H1 (cell line): ENCODE measurements around the gene TWF2. TPM values are rescaled to one million over a fixed set of nuclear protein-coding genes. Genes with fewer than 3 reads are reported as not detected.

Experiments
- CTCF ChIA-PET: fragments of 300-600 bp; sonication (Branson Sonifier 250); formaldehyde crosslinking; loops from one replicate; lab custom pipeline; 2021; ENCODE audit not compliant: partially characterized antibody; lab: Charles Lee
- POLR2A ChIA-PET: fragments of 300-600 bp; sonication (Branson Sonifier 250); formaldehyde crosslinking; loops from one replicate; lab custom pipeline; 2021; ENCODE audit warnings: inconsistent platforms; ENCODE audit not compliant: partially characterized antibody; lab: Charles Lee
- DNase-seq, 2 experiments: peaks; one replicate each; pipeline versions ENCODE4 v3.0.0 to v3.0.0-alpha.2; 2010 to 2022; ENCODE audit warnings: low spot score in 2 of 2, low read depth in 1 of 2, mixed read lengths in 1 of 2
- FAIRE-seq: peaks from 2 replicates; lab custom pipeline; 2011; peaks lifted over from hg19 to GRCh38; lab: Jason Lieb, UNC
- H2AFZ ChIP-seq: 2 replicates; pipeline ENCODE4 v1.8.1; 2012; ENCODE audit warnings: low read length, inconsistent platforms
- H2AK5ac ChIP-seq: 2 replicates; pipeline ENCODE4 v1.6.1; 2013; ENCODE audit warnings: low read depth, low read length
- H2BK120ac ChIP-seq: replicated peaks from 2 replicates; pipeline ENCODE3; 2013; ENCODE audit warnings: low read depth, low read length, inconsistent platforms
- H2BK12ac ChIP-seq: 2 replicates; pipeline ENCODE4 v1.6.1; 2013; ENCODE audit warnings: low read depth, low read length
- H2BK15ac ChIP-seq: 2 replicates; pipeline ENCODE4 v1.6.1; 2013; ENCODE audit warnings: low read length
- H2BK20ac ChIP-seq: 2 replicates; pipeline ENCODE4 v1.6.1; 2013; ENCODE audit warnings: low read length
- H2BK5ac ChIP-seq: 2 replicates; pipeline ENCODE4 v1.6.1; 2013; ENCODE audit warnings: low read depth, low read length
- H3K14ac ChIP-seq: 2 replicates; pipeline ENCODE4 v1.6.1; 2013; ENCODE audit warnings: inconsistent platforms; ENCODE audit not compliant: insufficient read length
- H3K18ac ChIP-seq: 2 replicates; pipeline ENCODE4 v1.6.1; 2013; ENCODE audit warnings: low read length; ENCODE audit errors: extremely low read depth
- H3K23ac ChIP-seq: 2 replicates; pipeline ENCODE4 v1.6.1; 2013; ENCODE audit warnings: inconsistent platforms; ENCODE audit not compliant: insufficient read length
- H3K23me2 ChIP-seq: 2 replicates; pipeline ENCODE4 v1.6.1; 2013; ENCODE audit warnings: low read depth, low read length
- H3K27ac ChIP-seq: 2 replicates; pipeline ENCODE4 v1.6.1; 2011; ENCODE audit warnings: low read depth, low read length, inconsistent platforms
- H3K27me3 ChIP-seq, 4 experiments: replicated peaks in 1 of 4; 1 replicate in 1 of 4; 2 replicates in 3 of 4; pipeline versions ENCODE4 v1.6.1 to v1.8.1; 2011 to 2013; ENCODE audit warnings: low read length in 3 of 4, mild to moderate bottlenecking in 3 of 4, inconsistent platforms in 2 of 4, mixed read lengths in 2 of 4, moderate library complexity in 1 of 4; ENCODE audit not compliant: control insufficient read depth in 3 of 4, insufficient read depth in 3 of 4; ENCODE audit errors: extremely low read depth in 1 of 4
- H3K36me3 ChIP-seq, 4 experiments: 2 replicates each; pipeline versions ENCODE4 v1.6.1 to v1.8.1; 2011 to 2013; ENCODE audit warnings: mild to moderate bottlenecking in 4 of 4, low read length in 3 of 4, moderate library complexity in 2 of 4, control low read depth in 1 of 4, inconsistent platforms in 1 of 4; ENCODE audit not compliant: insufficient read depth in 4 of 4, control insufficient read depth in 2 of 4
- H3K4ac ChIP-seq: replicated peaks from 2 replicates; pipeline ENCODE3; 2013; ENCODE audit warnings: low read length, low read depth, mixed read lengths, inconsistent platforms; ENCODE audit not compliant: insufficient read length
- H3K4me1 ChIP-seq, 4 experiments: replicated peaks in 1 of 4; 1 replicate in 1 of 4; 2 replicates in 3 of 4; pipeline versions ENCODE4 v1.6.1 to v1.8.1; 2011 to 2013; ENCODE audit warnings: low read length in 3 of 4, inconsistent platforms in 2 of 4, mixed read lengths in 1 of 4; ENCODE audit not compliant: insufficient read depth in 4 of 4, control insufficient read depth in 3 of 4
- H3K4me2 ChIP-seq, 2 experiments: 2 replicates each; pipeline versions ENCODE4 v1.6.1 to v1.8.1; 2011 to 2013; ENCODE audit warnings: low read depth in 2 of 2, low read length in 2 of 2, control low read depth in 1 of 2, inconsistent platforms in 1 of 2, mild to moderate bottlenecking in 1 of 2; ENCODE audit not compliant: insufficient read depth in 1 of 2
- H3K4me3 ChIP-seq, 4 experiments: fragments of 200-600, 300-600 bp in 1 of 4; sonication (generic), shearing (Covaris generic), sonication (Bioruptor Twin) in 1 of 4; 2 replicates each; pipeline versions ENCODE4 v1.5.1 to v1.8.1; 2011 to 2016; ENCODE audit warnings: low read length in 4 of 4, low read depth in 3 of 4, control low read depth in 2 of 4, inconsistent platforms in 2 of 4, mild to moderate bottlenecking in 2 of 4, mixed read lengths in 1 of 4, moderate library complexity in 1 of 4; ENCODE audit not compliant: insufficient read depth in 2 of 4; ENCODE audit errors: extremely low read depth in 1 of 4
- H3K56ac ChIP-seq: replicated peaks from 2 replicates; pipeline ENCODE3; 2013; ENCODE audit warnings: low read depth, mild to moderate bottlenecking, mixed read lengths, low read length, inconsistent platforms; ENCODE audit not compliant: insufficient read length
- H3K79me1 ChIP-seq: 2 replicates; pipeline ENCODE4 v1.6.1; 2013; ENCODE audit warnings: low read depth, low read length, control low read depth
- H3K79me2 ChIP-seq, 2 experiments: 2 replicates each; pipeline versions ENCODE4 v1.6.1 to v1.8.1; 2012 to 2013; ENCODE audit warnings: low read length in 2 of 2, mild to moderate bottlenecking in 2 of 2, inconsistent platforms in 1 of 2; ENCODE audit not compliant: insufficient read depth in 2 of 2, control insufficient read depth in 1 of 2
- H3K9ac ChIP-seq, 4 experiments: replicated peaks in 1 of 4; 1 replicate in 1 of 4; 2 replicates in 3 of 4; pipeline versions ENCODE4 v1.6.1 to v1.8.1; 2011 to 2013; ENCODE audit warnings: low read depth in 3 of 4, low read length in 3 of 4, control low read depth in 2 of 4, mild to moderate bottlenecking in 2 of 4, moderate library complexity in 2 of 4, inconsistent platforms in 1 of 4; ENCODE audit errors: extremely low read depth in 1 of 4
- H3K9me3 ChIP-seq, 2 experiments: 2 replicates each; pipeline versions ENCODE4 v1.6.1 to v1.8.1; 2012 to 2013; ENCODE audit warnings: mild to moderate bottlenecking in 2 of 2, moderate library complexity in 2 of 2, control low read depth in 1 of 2, inconsistent platforms in 1 of 2, low read depth in 1 of 2, low read length in 1 of 2, mixed read lengths in 1 of 2; ENCODE audit not compliant: insufficient read depth in 2 of 2
- H4K20me1 ChIP-seq, 2 experiments: replicated peaks in 1 of 2; 2 replicates each; pipeline versions ENCODE3 to v1.8.1; 2011 to 2013; ENCODE audit warnings: inconsistent platforms in 2 of 2, low read length in 2 of 2, mild to moderate bottlenecking in 1 of 2; ENCODE audit not compliant: insufficient read depth in 2 of 2, control insufficient read depth in 1 of 2
- H4K5ac ChIP-seq: 2 replicates; pipeline ENCODE4 v1.6.1; 2013; ENCODE audit warnings: low read length, low read depth, mixed read lengths, inconsistent platforms; ENCODE audit not compliant: insufficient read length
- H4K8ac ChIP-seq: 2 replicates; pipeline ENCODE4 v1.8.0; 2013; ENCODE audit warnings: mild to moderate bottlenecking, moderate library complexity, low read length, inconsistent platforms; ENCODE audit not compliant: insufficient read depth; ENCODE audit errors: extremely low read depth
- H4K91ac ChIP-seq: replicated peaks from 2 replicates; pipeline ENCODE3; 2013; ENCODE audit warnings: low read length, mixed read lengths, inconsistent platforms; ENCODE audit not compliant: insufficient read length
- ASH2L ChIP-seq: fragments of 200-600, 300-600 bp; sonication (generic); IDR thresholded peaks from one replicate; pipeline ENCODE4 v1.7.1; 2017; ENCODE audit warnings: low read length
- BRCA1 ChIP-seq: IDR thresholded peaks from 2 replicates; pipeline ENCODE4 v1.6.1; 2012; ENCODE audit warnings: low read depth, low read length, improper control_type of control experiment
- CTBP2 ChIP-seq: IDR thresholded peaks from 2 replicates; pipeline ENCODE4 v1.7.0; 2011; ENCODE audit warnings: borderline replicate concordance, mild to moderate bottlenecking, moderate library complexity, mixed read lengths, low read length; ENCODE audit not compliant: insufficient read depth, insufficient read length
- HDAC6 ChIP-seq: IDR thresholded peaks from one replicate; pipeline ENCODE4 v1.7.1; 2012; ENCODE audit warnings: low read depth, mild to moderate bottlenecking, inconsistent platforms, low read length, moderate library complexity
- RXRA ChIP-seq: IDR thresholded peaks from 2 replicates; pipeline ENCODE4 v1.6.1; 2011; ENCODE audit warnings: low read depth, mild to moderate bottlenecking, low read length, moderate library complexity; ENCODE audit not compliant: insufficient read depth
- SAP30 ChIP-seq: fragments of 300-600 bp; sonication (generic); IDR thresholded peaks from 2 replicates; pipeline ENCODE4 v1.7.1; 2012; ENCODE audit warnings: low read length, moderate library complexity, mild to moderate bottlenecking, inconsistent platforms; ENCODE audit not compliant: insufficient read depth, insufficient replicate concordance
- TAF1 ChIP-seq: IDR thresholded peaks from 2 replicates; pipeline ENCODE4 v1.6.1; 2011; ENCODE audit warnings: mild to moderate bottlenecking, low read depth, low read length
- TAF7 ChIP-seq: optimal IDR thresholded peaks from 2 replicates; pipeline ENCODE3; 2011; ENCODE audit warnings: low read depth, mild to moderate bottlenecking, inconsistent platforms, low read length, moderate library complexity, borderline replicate concordance
- TBP ChIP-seq: IDR thresholded peaks from 2 replicates; pipeline ENCODE4 v1.6.1; 2011; ENCODE audit warnings: low read depth, low read length, improper control_type of control experiment
- TEAD4 ChIP-seq: IDR thresholded peaks from 2 replicates; pipeline ENCODE4 v1.6.1; 2012; ENCODE audit warnings: low read depth, low read length, inconsistent platforms, mixed read lengths
- ZNF274 ChIP-seq: IDR thresholded peaks from 2 replicates; pipeline ENCODE4 v1.7.0; 2012; ENCODE audit warnings: low read length, borderline replicate concordance; ENCODE audit errors: extremely low read depth
- WGBS, 2 experiments: shearing (Covaris generic) in 1 of 2; methylation state at CpG; one replicate each; pipeline versions ENCODE4 v1.1.6 to v1.1.7; 2013 to 2015; ENCODE audit warnings: low lambda C conversion rate in 2 of 2, mixed read lengths in 2 of 2, inconsistent platforms in 1 of 2, low coverage in 1 of 2, missing lambda C conversion rate in 1 of 2; ENCODE audit not compliant: insufficient replicate concordance in 2 of 2, insufficient coverage in 1 of 2, insufficient read length in 1 of 2; ENCODE audit errors: extremely low coverage in 1 of 2, missing lambda C conversion rate in 1 of 2; 5-methylcytosine and 5-hydroxymethylcytosine counted together
- polyA plus RNA-seq, 7 experiments: library from polyadenylated mRNA; depleted of rRNA in 3 of 7; stranded (reverse) in 5 of 7; unstranded in 2 of 7; fragments of >200 nt in 5 of 7; fragments of 200-250 nt in 2 of 7; gene quantifications; 1 replicate in 5 of 7; 2 replicates in 1 of 7; 4 replicates in 1 of 7; pipeline versions ENCODE4 v1.2.1 to v1.2.3, GENCODE V29; 2011 to 2013; ENCODE audit warnings: missing spikeins in 2 of 7, mixed read lengths in 2 of 7
- total RNA-seq: library from RNA; stranded (reverse); fragmentation: NEBNext Ultra II Directional; extraction: Animal tissue kit (Norgen Biotek cat#: 25700); gene quantifications from 2 replicates; pipeline ENCODE4 v1.2.1, GENCODE V29; 2021
- TF ChIP-seq, protein P1 (sequence below): IDR thresholded peaks from 2 replicates; pipeline ENCODE4 v1.6.1; 2012; ENCODE audit warnings: low read length, inconsistent platforms

TWF2 gene
- total and polyA plus RNA-seq, 2 of the 8 experiments (the other 6 are each of a cell fraction or from before 2014, with no cell fraction given), result 65.2 to 90.4 TPM

DNA sequence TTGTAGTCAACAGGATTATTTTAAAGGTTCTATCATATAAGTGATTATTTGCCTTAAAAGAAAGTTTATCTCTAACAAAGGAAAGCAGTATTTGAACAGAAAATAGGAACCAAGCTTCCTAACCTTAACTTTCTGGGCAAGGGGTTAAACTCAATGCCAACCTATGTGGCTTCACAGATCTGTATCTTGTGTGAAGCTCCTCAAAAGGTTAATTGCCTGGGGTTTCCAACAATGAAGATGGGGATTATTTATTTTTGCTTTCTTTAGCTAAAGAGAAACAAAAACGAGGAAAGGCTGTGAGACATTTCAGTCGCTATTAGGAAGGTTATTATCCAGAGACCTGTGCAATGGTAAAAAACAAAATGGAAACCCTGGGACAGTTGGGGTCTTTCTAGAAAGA lies 40.6 kb upstream of the TWF2 start:
- H3K27me3 ChIP-seq, result no peaks in the 10 kb centered on the region
- CTCF ChIA-PET, result interaction anchor here (0.6 to 6.1 kb wide), 18 partner anchors 8 to 105 kb away, joined by 3 to 34 read pairs (median 6); partner anchors contain the start of genes GLYCTK, PPM1M and TWF2
- TF ChIP-seq RXRA (no peak), TAF7 (no peak), SAP30 (no peak), ZNF274 (no peak), TAF1 (no peak), CTBP2 (no peak), BRCA1 (no peak), TEAD4 (no peak), ASH2L (no peak), TBP (no peak), HDAC6 (no peak)
- TF ChIP-seq, protein P1, sequence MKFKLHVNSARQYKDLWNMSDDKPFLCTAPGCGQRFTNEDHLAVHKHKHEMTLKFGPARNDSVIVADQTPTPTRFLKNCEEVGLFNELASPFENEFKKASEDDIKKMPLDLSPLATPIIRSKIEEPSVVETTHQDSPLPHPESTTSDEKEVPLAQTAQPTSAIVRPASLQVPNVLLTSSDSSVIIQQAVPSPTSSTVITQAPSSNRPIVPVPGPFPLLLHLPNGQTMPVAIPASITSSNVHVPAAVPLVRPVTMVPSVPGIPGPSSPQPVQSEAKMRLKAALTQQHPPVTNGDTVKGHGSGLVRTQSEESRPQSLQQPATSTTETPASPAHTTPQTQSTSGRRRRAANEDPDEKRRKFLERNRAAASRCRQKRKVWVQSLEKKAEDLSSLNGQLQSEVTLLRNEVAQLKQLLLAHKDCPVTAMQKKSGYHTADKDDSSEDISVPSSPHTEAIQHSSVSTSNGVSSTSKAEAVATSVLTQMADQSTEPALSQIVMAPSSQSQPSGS, result no peak

More for the DNA sequence above, 40.6 kb upstream of the TWF2 start:
- POLR2A ChIA-PET, result interaction anchor here (0.7 to 5.1 kb wide), 15 partner anchors 9 to 227 kb away, joined by 3 to 76 read pairs (median 6); partner anchors contain the start of genes ALAS1, GLYCTK and TWF2
- Histone ChIP-seq H3K14ac (no peak overlapping the region), H3K23ac (no peak overlapping the region), H2AK5ac (no peak overlapping the region), H3K23me2 (peaks cover 10% of the 10 kb centered on the region), H3K79me1 (no peaks in the 10 kb centered on the region; the same call in 1 of the 2 replicates), H3K4me3 (peak overlapping the region in 1 of 4 experiments; percentile 99; a peak in 2 of 8 replicates), H3K18ac (no peak overlapping the region), H2BK20ac (no peak overlapping the region), H3K36me3 (no peaks in the 10 kb centered on the region), H2AFZ (no peak overlapping the region), H3K4me1 (peaks cover 0 to 3% (median under 1%) of the 10 kb centered on the region in 4 experiments; a peak in 3 of 7 replicates), H3K27ac (no peak overlapping the region), H2BK5ac (no peak overlapping the region), H3K79me2 (peaks cover 22 to 36% of the 10 kb centered on the region in 2 experiments), H2BK12ac (no peak overlapping the region), H3K9ac (peak overlapping the region in 1 of 4 experiments; percentile 0; a peak in 1 of 7 replicates), H4K91ac (no peak overlapping the region), H4K8ac (no peak overlapping the region), H2BK15ac (no peak overlapping the region), H3K4me2 (peak overlapping the region; percentile 43 to 65; a peak in 2 of 4 replicates), H3K56ac (no peak overlapping the region), H3K4ac (no peak overlapping the region), H2BK120ac (no peak overlapping the region), H4K5ac (no peak overlapping the region), H4K20me1 (peaks cover 7 to 10% of the 10 kb centered on the region in 2 experiments), H3K9me3 (no peaks in the 10 kb centered on the region)
- FAIRE-seq (no peak), DNase-seq (no peak)
- WGBS, 2 experiments, result 82% methylated on average over 2 of the region's 2 CpGs; no CpG with 5 or more reads in 1 of the 2 experiments
